Measurements from ENCODE around the gene ZC3H12A.

- TF ChIP-seq SUZ12 (IDR thresholded peaks at IDR 0.05; ENCODE audit: extremely low read depth, insufficient read depth, insufficient read length) (no peak), ZNF274 (IDR thresholded peaks at IDR 0.05; ENCODE audit: low read depth, low read length) (no peak)
Observed at GRCh38 chr1:37487619-37487984, 13.2 kb downstream of the ZC3H12A start.
